Transverse colon (tissue), 4 donors: Measurements from ENCODE around the gene CFAP119.
A peak's percentile ranks its signal among the peaks of the same experiment; 100 is the strongest.

Source experiments
- POLR2A ChIP-seq: fragments of 450-650 bp; IDR thresholded peaks from one replicate; pipeline ENCODE4 v1.6.1; 2016; ENCODE audit warnings: antibody characterized with exemption, mild to moderate bottlenecking, moderate library complexity
- POLR2AphosphoS5 ChIP-seq, 3 donors: sonication (generic); formaldehyde crosslinking; IDR thresholded peaks; one replicate each; pipeline ENCODE4 v1.6.1; 2016; ENCODE audit warnings: antibody characterized with exemption in 3 of 3
- TF ChIP-seq, protein P1 (sequence below), 5 experiments: fragments of 200-600 bp in 3 of 5; fragments of 450-650 bp in 2 of 5; sonication (generic) in 3 of 5; IDR thresholded peaks; 1 replicate in 2 of 5; 2 replicates in 3 of 5; pipeline ENCODE4 v1.5.1; 2016 to 2017; ENCODE audit warnings: antibody characterized with exemption in 5 of 5, inconsistent platforms in 3 of 5, mild to moderate bottlenecking in 2 of 5, moderate library complexity in 1 of 5

DNA sequence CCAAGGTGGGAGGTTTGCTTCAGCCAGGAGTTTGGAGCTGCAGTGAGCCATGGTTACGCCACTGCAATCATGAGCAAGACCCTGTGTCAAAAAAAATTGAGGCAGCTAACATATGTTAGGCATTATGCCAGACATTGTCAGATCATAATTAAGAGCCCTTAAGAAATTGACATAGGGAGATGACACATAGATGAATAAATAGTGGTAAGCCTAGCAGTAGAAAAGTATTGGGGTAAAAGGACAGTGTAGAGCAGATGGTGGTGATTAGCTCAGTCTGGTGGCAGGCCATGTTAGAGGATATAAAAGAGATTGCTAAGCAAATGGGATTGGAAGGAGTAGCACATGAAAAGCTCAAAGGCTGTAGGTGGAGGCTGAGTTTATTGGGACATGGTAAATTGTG lies 40.3 kb downstream of the CFAP119 start:
- TF ChIP-seq POLR2A (no peak), POLR2AphosphoS5 (IDR thresholded peaks at IDR 0.05) (peak in 1 of 3 donors; percentile 17)
- TF ChIP-seq, protein P1, sequence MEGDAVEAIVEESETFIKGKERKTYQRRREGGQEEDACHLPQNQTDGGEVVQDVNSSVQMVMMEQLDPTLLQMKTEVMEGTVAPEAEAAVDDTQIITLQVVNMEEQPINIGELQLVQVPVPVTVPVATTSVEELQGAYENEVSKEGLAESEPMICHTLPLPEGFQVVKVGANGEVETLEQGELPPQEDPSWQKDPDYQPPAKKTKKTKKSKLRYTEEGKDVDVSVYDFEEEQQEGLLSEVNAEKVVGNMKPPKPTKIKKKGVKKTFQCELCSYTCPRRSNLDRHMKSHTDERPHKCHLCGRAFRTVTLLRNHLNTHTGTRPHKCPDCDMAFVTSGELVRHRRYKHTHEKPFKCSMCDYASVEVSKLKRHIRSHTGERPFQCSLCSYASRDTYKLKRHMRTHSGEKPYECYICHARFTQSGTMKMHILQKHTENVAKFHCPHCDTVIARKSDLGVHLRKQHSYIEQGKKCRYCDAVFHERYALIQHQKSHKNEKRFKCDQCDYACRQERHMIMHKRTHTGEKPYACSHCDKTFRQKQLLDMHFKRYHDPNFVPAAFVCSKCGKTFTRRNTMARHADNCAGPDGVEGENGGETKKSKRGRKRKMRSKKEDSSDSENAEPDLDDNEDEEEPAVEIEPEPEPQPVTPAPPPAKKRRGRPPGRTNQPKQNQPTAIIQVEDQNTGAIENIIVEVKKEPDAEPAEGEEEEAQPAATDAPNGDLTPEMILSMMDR (IDR thresholded peaks at IDR 0.05): no peak
